WERI-Rb-1 (cell line): ENCODE data around the gene CSTPP1.

Experiments used
- DNase-seq: peaks from one replicate; pipeline ENCODE4 v3.0.0-alpha.2; 2020
- H3K27ac ChIP-seq: fragments of 250-450 bp; sonication (Bioruptor Pico); 2 replicates; pipeline ENCODE4 v1.5.1; 2020; ENCODE audit warnings: mild to moderate bottlenecking, moderate library complexity
- H3K27me3 ChIP-seq: fragments of 250-450 bp; sonication (Bioruptor Pico); 2 replicates; pipeline ENCODE4 v1.5.1; 2021; ENCODE audit warnings: mild to moderate bottlenecking, low read depth, moderate library complexity; ENCODE audit not compliant: insufficient read depth, severe bottlenecking
- H3K36me3 ChIP-seq: fragments of 250-450 bp; sonication (Bioruptor Pico); 2 replicates; pipeline ENCODE4 v1.5.1; 2020; ENCODE audit warnings: mild to moderate bottlenecking, moderate library complexity
- H3K4me3 ChIP-seq: 2 replicates; pipeline ENCODE4 v1.5.1; 2011; ENCODE audit warnings: low read depth, mild to moderate bottlenecking, control low read depth, low read length
- H3K9me3 ChIP-seq: fragments of 250-450 bp; sonication (Bioruptor Pico); 2 replicates; pipeline ENCODE4 v1.5.1; 2021; ENCODE audit warnings: mild to moderate bottlenecking, moderate library complexity; ENCODE audit not compliant: severe bottlenecking
- CTCF ChIP-seq: IDR thresholded peaks from 2 replicates; pipeline ENCODE4 v1.5.1; 2011; ENCODE audit warnings: low read depth, mild to moderate bottlenecking, control low read depth, inconsistent platforms, low read length

CSTPP1 gene

GRCh38 chr11:47160753-47161133, 224.2 kb downstream of the CSTPP1 start:
- no peaks in the 10 kb centered on the region for H3K9me3 ChIP-seq
- H3K27ac ChIP-seq, result no peak overlapping the region
- no peaks in the 10 kb centered on the region for H3K27me3 ChIP-seq
- DNase-seq, result no peak
- TF ChIP-seq CTCF, result no peak
- H3K4me3 ChIP-seq, result no peak overlapping the region
- H3K36me3 ChIP-seq, result peaks cover 25% of the 10 kb centered on the region

GRCh38 chr11:47161134-47161854, 224.7 kb downstream of the CSTPP1 start:
- peak; percentile 72 for DNase-seq
- no peak overlapping the region for H3K4me3 ChIP-seq
- no peaks in the 10 kb centered on the region for H3K9me3 ChIP-seq
- no peaks in the 10 kb centered on the region for H3K27me3 ChIP-seq
- H3K27ac ChIP-seq, result no peak overlapping the region
- TF ChIP-seq CTCF, result peak; percentile 91
- peaks cover 31% of the 10 kb centered on the region for H3K36me3 ChIP-seq

GRCh38 chr11:47161890-47162289, 225.3 kb downstream of the CSTPP1 start:
- Histone ChIP-seq H3K9me3 (no peaks in the 10 kb centered on the region), H3K4me3 (no peak overlapping the region), H3K36me3 (peaks cover 37% of the 10 kb centered on the region), H3K27me3 (no peaks in the 10 kb centered on the region), H3K27ac (no peak overlapping the region)
- no peak for TF ChIP-seq CTCF
- DNase-seq, result no peak

GRCh38 chr11:47162426-47162825, 225.9 kb downstream of the CSTPP1 start:
- Histone ChIP-seq H3K27me3 (no peaks in the 10 kb centered on the region), H3K27ac (no peak overlapping the region), H3K4me3 (no peak overlapping the region), H3K36me3 (peaks cover 42% of the 10 kb centered on the region), H3K9me3 (no peaks in the 10 kb centered on the region)
- no peak for TF ChIP-seq CTCF
- DNase-seq, result no peak

GRCh38 chr11:47163193-47163592, 226.6 kb downstream of the CSTPP1 start:
- DNase-seq, result no peak
- Histone ChIP-seq H3K36me3 (peaks cover 49% of the 10 kb centered on the region), H3K4me3 (no peak overlapping the region), H3K27me3 (no peaks in the 10 kb centered on the region), H3K9me3 (no peaks in the 10 kb centered on the region), H3K27ac (no peak overlapping the region)
- TF ChIP-seq CTCF, result no peak

GRCh38 chr11:47163898-47164297, 227.3 kb downstream of the CSTPP1 start:
- TF ChIP-seq CTCF, result no peak
- Histone ChIP-seq H3K27ac (no peak overlapping the region), H3K36me3 (peaks cover 56% of the 10 kb centered on the region)

More at GRCh38 chr11:47163898-47164297, 227.3 kb downstream of the CSTPP1 start:
- Histone ChIP-seq H3K4me3 (no peak overlapping the region), H3K27me3 (no peaks in the 10 kb centered on the region), H3K9me3 (no peaks in the 10 kb centered on the region)
- no peak for DNase-seq
